ENCODE data around the gene ATG7.

ATG7 gene

GRCh38 chr3:11445883-11446282 lies 173.7 kb downstream of the ATG7 start:
- in situ Hi-C loops (cut with HindIII; ENCODE audit: low pct_ligation_motif_present, low sequenced_read_pairs): no loop called here
- no peak for TF ChIP-seq CTCF (IDR thresholded peaks at IDR 0.05; ENCODE audit: low read depth, low read length, missing control alignments)
- Histone ChIP-seq H3K36me3 (replicated peaks) (no peaks in the 10 kb centered on the region), H3K4me3 (ENCODE audit: low read depth, low read length) (no peak overlapping the region), H3K27ac (no peak overlapping the region), H3K27me3 (replicated peaks) (no peaks in the 10 kb centered on the region)
- peak; percentile 15 for DNase-seq

- in situ Hi-C loops (cut with HindIII; ENCODE audit: low pct_ligation_motif_present, low sequenced_read_pairs): no loop called here
- Histone ChIP-seq H3K27me3 (replicated peaks) (no peaks in the 10 kb centered on the region), H3K27ac (no peak overlapping the region), H3K4me3 (ENCODE audit: low read depth, low read length) (no peak overlapping the region), H3K36me3 (replicated peaks) (no peaks in the 10 kb centered on the region)
- TF ChIP-seq CTCF (IDR thresholded peaks at IDR 0.05; ENCODE audit: low read depth, low read length, missing control alignments): no peak
- no peak for DNase-seq
These were observed 175.5 kb downstream of the ATG7 start for GRCh38 chr3:11447584-11448200.

- Histone ChIP-seq H3K4me3 (ENCODE audit: low read depth, low read length) (no peak overlapping the region), H3K27me3 (replicated peaks) (no peaks in the 10 kb centered on the region), H3K36me3 (replicated peaks) (no peaks in the 10 kb centered on the region), H3K27ac (no peak overlapping the region)
- TF ChIP-seq CTCF (IDR thresholded peaks at IDR 0.05; ENCODE audit: low read depth, low read length, missing control alignments): no peak
- in situ Hi-C loops (cut with HindIII; ENCODE audit: low pct_ligation_motif_present, low sequenced_read_pairs): no loop called here
- no peak for DNase-seq
These were observed 177.8 kb downstream of the ATG7 start for GRCh38 chr3:11450015-11450414.

GRCh38 chr3:11452312-11452711 lies 180.1 kb downstream of the ATG7 start:
- no peaks in the 10 kb centered on the region for H3K27me3 ChIP-seq (replicated peaks)
- in situ Hi-C loops (cut with HindIII; ENCODE audit: low pct_ligation_motif_present, low sequenced_read_pairs): no loop called here
- H3K4me3 ChIP-seq (ENCODE audit: low read depth, low read length): no peak overlapping the region

GRCh38 chr3:11452885-11453847 lies 181.0 kb downstream of the ATG7 start:
- TF ChIP-seq CTCF (IDR thresholded peaks at IDR 0.05; ENCODE audit: low read depth, low read length, missing control alignments): no peak
- DNase-seq: peak; percentile 77
- in situ Hi-C loops (cut with HindIII; ENCODE audit: low pct_ligation_motif_present, low sequenced_read_pairs): no loop called here
- H3K27ac ChIP-seq: peak overlapping the region; percentile 77
- no peak overlapping the region for H3K4me3 ChIP-seq (ENCODE audit: low read depth, low read length)
- H3K27me3 ChIP-seq (replicated peaks): no peaks in the 10 kb centered on the region
- H3K36me3 ChIP-seq (replicated peaks): no peaks in the 10 kb centered on the region

More at GRCh38 chr3:11452312-11452711, 180.1 kb downstream of the ATG7 start:
- no peaks in the 10 kb centered on the region for H3K36me3 ChIP-seq (replicated peaks)
- H3K27ac ChIP-seq: no peak overlapping the region
- no peak for DNase-seq
- TF ChIP-seq CTCF (IDR thresholded peaks at IDR 0.05; ENCODE audit: low read depth, low read length, missing control alignments): no peak
